IPS-11a (cell line): ENCODE measurements around the gene KIFC3.
"Not testable (repeated sequence)": the region's sequence is repeated elsewhere in the genome, so short reads cannot be mapped to it uniquely, and the experiment has no call there.

Experiments
- H3K4me3 ChIP-seq: one replicate; pipeline ENCODE4 v1.5.1; 2013; ENCODE audit warnings: low read depth, low read length, control low read depth

KIFC3 gene

GRCh38 chr16:57802341-57803133 is at the start of gene KIFC3:
KIFC3 (minus strand) TSS chr16:57802491; CDS start chr16:57798243, 4,248 bp downstream.
- H3K4me3 ChIP-seq: peak within 1 kb of the TSS; percentile 28

- H3K4me3 ChIP-seq: no peak overlapping the region
These were observed 45.9 kb upstream of the KIFC3 start for GRCh38 chr16:57848181-57848580.

DNA sequence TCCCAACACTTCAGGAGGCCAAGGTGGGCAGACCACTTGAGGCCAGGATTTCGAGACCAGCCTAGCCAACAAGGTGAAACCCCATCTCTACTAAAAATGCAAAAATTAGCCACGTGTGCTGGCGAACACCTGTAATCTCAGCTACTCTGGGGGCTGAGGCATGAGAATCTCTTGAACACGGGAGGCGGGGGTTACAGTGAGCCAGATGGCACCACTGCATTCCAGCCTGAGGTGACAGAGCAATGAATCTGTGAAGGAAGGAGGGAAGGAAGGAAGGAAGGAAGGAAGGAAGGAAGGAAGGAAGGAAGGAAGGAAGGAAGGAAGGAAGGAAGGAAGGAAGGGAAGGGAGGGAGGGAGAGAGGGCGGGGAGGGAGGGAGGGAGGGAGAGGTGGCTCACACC is 44.6 kb upstream of the KIFC3 start:
- H3K4me3 ChIP-seq: not testable (repeated sequence)

GRCh38 chr16:57846078-57846697 is 43.9 kb upstream of the KIFC3 start:
- H3K4me3 ChIP-seq: no peak overlapping the region

DNA sequence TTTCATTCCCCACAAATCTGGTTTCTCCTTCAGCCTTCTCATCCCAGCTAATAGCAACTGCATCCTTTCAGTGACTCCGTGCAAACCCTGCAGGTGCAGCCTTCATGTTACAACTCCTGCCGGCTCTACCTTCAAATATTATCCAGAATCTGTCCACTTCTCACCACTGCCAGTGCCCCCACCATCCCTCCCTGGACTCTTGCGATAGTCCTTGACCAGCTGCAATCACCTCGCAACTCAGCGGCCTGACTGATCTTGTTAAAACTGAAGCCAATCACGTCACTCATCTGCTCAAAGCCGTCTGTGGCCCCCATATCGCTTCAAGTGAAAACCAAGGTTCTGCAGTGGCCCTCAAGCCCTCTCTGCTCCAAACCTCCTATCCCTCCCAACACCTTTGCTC is 42.8 kb upstream of the KIFC3 start:
- H3K4me3 ChIP-seq: no peak overlapping the region

GRCh38 chr16:57844416-57845030 is 42.2 kb upstream of the KIFC3 start:
- H3K4me3 ChIP-seq: no peak overlapping the region

DNA sequence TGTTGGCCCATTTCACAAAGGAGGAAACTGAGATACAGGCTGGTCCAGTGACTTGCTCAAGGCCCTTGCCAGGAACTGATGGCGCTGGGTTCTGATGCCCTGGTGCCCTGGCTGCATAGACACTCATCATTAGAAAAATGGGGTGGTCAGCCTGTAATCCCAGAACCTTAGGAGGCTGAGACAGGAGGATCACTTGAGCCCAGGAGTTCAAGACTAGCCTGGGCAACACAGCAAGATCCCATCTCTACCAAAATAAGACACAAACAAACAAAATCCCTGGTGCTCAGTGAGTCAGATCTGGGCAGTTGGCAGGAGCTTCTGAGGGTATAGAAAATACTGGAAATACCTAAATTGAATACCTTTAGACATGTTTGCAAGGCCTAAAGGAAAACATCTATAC is 41.1 kb upstream of the KIFC3 start:
- H3K4me3 ChIP-seq: no peak overlapping the region

- H3K4me3 ChIP-seq: no peak overlapping the region
These were observed 40.3 kb upstream of the KIFC3 start for GRCh38 chr16:57842601-57843000.

GRCh38 chr16:57840833-57841232 is 38.5 kb upstream of the KIFC3 start:
- no peak overlapping the region for H3K4me3 ChIP-seq

- H3K4me3 ChIP-seq: no peak overlapping the region
These were observed 35.9 kb upstream of the KIFC3 start for GRCh38 chr16:57838161-57838560.

DNA sequence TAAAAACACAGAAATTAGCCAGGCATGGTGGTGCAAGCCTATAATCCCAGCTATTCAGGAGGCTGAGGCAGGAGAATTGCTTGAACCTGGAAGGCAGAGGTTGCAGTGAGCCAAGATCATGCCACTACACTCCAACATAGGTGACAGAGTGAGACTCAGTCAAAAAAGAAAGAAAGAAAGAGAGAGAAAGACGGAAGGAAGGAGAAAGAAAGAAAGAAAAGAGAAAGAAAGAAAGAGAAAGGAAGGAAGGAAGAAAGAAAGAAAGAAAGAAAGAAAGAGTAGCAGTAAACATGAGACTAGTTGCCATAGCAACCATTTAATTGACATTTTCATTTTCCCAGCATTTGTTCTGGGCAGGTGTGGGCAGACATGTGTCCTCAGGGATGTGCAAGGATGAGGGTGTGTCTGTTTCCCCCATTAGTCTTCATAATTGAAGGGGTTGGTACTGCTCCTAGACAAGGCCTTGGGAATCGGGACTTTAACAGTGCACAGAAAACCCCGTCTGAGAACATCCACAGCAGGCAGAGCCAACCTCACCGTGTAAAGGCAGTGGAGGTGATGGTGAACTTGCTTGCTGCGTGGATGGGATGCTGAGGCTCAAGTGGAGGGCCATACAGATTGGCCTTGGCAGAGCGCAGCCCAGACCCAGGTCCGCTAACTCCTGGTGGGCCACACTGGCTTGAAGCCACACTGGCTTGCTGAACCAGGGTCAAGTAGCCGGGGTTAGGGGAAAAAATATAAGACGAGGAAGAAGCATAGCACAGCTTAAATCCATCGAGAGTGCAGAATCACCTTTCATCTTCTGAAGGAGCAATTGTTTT is 35.2 kb upstream of the KIFC3 start:
- H3K4me3 ChIP-seq: no peak overlapping the region

GRCh38 chr16:57835439-57835838 is 33.1 kb upstream of the KIFC3 start:
- H3K4me3 ChIP-seq: not testable (repeated sequence)

DNA sequence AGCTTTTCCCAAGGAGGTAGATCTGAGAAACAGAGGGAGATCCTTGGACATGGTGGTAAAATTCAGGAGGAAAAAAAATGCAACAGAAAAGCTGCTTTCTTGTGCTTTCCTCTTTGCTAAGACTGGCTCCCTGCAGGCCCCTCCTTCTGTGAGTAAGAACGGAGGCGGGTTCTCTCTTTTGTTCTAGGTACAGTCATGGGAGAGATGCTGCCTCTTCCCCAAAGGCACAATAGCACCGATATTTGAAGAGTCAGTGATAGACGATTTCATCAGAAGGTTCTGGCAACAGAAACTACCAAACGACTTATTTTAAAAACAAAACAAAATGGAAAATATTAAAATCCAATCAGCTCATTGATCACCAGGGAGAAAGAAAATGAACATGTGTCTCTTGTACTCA is 32.6 kb upstream of the KIFC3 start:
- no peak overlapping the region for H3K4me3 ChIP-seq

- H3K4me3 ChIP-seq: no peak overlapping the region
These were observed 28.7 kb upstream of the KIFC3 start for GRCh38 chr16:57830890-57831484.

GRCh38 chr16:57829969-57830360 is 27.7 kb upstream of the KIFC3 start:
- no peak overlapping the region for H3K4me3 ChIP-seq

GRCh38 chr16:57828272-57829161 is 26.2 kb upstream of the KIFC3 start:
- H3K4me3 ChIP-seq: no peak overlapping the region

DNA sequence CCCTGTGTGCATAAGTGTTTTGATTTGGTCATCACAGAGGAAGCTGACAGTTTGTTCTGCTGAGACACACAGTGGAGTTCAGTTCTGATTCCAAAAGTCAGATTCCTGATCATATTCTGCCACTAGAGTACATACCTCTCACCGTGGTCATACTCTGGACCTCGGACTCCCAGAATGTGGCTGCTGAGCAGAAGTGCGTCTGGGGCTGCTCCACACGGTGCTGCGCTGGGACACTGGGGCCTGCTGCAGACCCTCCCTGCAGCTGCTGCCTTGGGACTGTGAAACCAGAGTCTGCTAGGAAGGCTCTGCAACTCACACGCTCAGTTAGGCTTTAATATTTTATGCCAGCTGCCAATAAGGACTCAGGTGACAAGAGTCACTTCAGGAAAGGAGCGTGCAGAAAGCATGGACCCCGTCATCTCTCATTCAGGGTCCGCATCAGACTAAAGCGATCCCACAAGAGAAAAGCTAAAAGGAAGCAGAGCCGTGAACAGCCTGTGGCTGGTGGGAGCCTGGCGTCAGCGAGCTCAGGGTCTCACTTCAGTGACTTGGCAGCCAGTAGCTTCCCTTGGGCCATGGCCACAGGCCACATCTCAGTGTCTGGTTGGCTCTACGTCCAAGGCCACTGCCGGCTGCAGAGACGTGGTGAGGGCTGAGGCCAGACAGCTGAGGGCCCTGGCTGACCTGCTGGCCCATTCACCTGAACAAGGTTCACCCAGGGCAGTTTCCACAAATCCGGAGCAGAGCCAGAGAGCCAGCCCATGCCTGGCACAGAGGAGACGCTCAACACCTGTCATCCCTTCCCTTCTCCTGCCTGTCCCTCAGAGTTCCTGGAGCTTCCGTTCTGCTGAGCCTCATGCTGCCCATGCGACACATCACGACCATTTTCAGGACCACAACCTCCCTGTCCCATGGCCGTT is 24.7 kb upstream of the KIFC3 start:
- no peak overlapping the region for H3K4me3 ChIP-seq

GRCh38 chr16:57826052-57826451 is 23.8 kb upstream of the KIFC3 start:
- H3K4me3 ChIP-seq: no peak overlapping the region
